NCI-H82 treated with DMSO at 0.1 percent for 48 hours (cell line): Measurements from ENCODE around the gene RIT2.

Experiments
- DNase-seq: peaks from one replicate; lab custom pipeline; 2025; ENCODE audit not compliant: unreplicated experiment; lab: John Stamatoyannopoulos, UW

Gene RIT2

GRCh38 chr18:43115076-43115921 is at the start of gene RIT2:
TSS of gene RIT2 (minus strand) at chr18:43115685.
- DNase-seq: no peak

GRCh38 chr18:43161528-43161927 is 46.0 kb upstream of the RIT2 start:
- DNase-seq: no peak

DNA sequence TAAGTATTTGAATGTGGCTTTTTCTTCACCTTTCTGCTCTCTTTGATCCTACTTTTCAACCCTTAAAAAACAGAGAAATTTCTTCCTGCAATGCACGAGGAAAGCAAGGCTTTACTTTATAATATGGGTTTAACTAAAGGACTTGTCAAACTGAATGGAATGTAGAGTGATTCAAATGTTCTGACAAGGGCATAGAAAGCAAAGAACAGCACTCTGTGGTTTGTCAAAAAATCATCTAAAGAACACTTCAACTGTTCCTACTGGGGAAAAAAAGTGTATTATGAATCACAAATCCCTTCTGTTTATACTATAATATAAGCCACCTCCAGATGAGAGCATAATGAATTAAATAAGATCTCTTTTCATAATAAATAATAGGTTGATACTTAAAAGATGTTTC is 45.0 kb upstream of the RIT2 start:
- no peak for DNase-seq

DNA sequence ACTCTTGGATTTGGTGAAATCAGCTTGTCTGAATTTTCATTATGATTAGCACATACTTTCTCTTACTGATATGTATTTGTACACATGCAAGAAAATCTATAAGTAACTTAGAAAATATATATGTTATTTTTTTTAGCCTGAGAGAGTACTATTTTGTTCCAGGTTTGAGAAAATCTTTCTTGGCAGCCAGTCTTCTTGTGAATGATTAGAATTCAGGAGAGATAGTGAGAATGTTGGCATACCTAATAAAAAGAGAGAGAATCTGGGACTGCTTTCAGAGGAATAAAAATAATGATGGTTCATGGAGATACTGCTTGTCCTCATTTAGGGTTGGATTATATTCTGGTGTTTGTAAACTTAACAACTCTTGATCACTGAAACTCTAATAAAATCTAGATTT is 44.4 kb upstream of the RIT2 start:
- DNase-seq: no peak

GRCh38 chr18:43159086-43159770 is 43.7 kb upstream of the RIT2 start:
- no peak for DNase-seq

DNA sequence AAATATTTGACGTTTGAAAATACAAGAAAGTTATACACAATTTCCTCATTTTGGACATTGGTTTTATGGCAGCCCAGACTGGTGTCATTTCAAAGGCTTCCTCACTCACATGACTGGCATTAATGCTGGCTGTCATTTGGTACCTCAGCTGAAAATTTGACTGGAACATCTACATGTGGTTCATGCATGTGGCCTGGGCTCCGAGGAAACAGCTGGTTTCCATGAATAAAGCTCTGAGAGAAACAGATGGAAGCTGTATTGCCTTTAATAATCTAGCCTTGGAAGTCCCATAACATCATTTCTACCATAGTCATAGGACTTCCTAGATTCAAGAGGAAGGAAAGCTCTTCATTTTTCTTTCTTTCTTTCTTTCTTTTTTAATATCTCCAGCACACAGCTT is 42.9 kb upstream of the RIT2 start:
- no peak for DNase-seq

DNA sequence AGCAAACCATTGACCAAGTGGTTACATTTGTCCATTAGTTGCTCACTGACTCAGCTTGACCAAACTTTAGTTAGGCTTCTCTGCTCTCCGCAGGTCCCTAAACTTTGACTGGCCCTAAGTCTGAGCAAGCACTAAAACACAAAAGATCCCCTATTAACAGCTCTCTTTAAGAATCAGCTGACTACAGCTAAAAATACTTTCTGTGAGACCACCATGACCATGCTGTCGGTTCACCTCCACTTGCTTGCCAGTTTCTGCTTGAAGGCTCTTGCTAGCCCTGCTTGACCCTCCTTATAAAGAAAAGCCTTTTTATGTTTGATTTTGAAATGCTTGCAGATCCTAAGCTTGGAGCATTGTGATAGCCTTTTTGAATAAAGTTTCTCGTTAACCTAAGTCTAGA is 40.4 kb upstream of the RIT2 start:
- DNase-seq: no peak

DNA sequence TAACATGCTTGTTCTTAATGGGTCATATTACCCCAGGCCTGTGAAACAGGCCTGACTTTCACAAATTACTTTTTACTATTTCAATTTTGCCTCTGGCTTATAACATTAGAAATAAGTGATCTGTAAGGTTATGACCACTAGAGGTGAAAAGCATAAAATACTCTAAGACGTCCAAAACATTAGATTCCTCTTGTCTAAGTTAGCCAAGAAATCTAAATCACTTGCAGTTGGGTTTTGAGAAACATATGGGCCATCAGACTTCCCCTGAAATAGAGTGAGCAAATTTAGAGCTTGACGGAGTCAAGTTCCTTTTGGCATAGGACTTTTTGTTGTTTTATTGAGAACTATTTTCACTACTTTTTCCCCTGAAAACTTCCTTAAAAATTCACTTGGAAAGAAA is 32.7 kb upstream of the RIT2 start:
- no peak for DNase-seq

GRCh38 chr18:43141208-43141607 is 25.7 kb upstream of the RIT2 start:
- DNase-seq: no peak

GRCh38 chr18:43139288-43139946 is 23.9 kb upstream of the RIT2 start:
- DNase-seq: no peak

- no peak for DNase-seq
These were observed 19.4 kb upstream of the RIT2 start for GRCh38 chr18:43134876-43135275.

DNA sequence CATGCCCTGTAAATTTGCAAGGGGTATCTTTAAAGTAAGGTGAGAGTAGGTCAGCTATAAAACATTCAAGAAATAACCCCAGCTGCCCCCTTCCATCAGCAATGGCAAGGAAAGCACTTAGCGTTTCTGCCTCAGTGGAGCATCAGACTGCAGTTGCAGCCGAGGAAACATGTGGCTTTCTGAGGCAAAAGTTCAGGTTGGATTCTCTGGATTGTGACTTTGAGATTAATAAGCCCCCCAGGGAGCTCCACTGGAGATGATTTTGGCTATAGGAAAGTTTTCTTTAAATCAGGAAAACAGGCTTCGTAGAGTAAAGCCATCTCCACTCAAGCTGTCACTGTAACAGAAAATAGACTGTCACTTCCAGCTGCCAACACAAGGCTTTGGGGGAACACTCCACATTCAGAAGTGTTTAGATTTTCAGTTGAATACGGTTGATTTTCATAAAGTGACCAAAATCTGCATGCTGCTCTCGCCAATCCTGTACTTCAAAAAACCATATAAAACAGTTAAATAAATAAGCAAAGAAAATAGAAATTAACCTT is 15.3 kb upstream of the RIT2 start:
- DNase-seq: no peak

- DNase-seq: no peak
These were observed 14.6 kb upstream of the RIT2 start for GRCh38 chr18:43129946-43130524.

GRCh38 chr18:43125471-43125870 is 10.0 kb upstream of the RIT2 start:
- no peak for DNase-seq

DNA sequence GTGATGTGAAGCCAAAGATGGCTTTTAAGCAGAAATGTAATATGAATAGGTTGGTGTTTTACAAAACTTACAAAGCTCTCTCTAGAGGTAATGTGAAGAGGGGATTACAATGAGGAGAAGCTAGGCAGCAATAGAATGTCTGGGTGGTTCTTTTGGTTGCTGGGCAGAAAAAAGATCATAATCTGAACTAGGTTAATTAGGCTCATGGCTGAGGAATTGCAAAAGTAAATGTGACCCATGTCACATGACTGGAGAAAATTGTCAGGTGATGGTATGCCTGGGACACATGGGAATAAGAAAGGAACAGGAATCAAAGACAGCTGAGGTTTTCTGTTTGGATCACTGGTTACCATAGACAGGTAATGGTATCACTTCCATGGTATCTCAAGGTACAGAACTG is 7.5 kb upstream of the RIT2 start:
- DNase-seq: no peak

DNA sequence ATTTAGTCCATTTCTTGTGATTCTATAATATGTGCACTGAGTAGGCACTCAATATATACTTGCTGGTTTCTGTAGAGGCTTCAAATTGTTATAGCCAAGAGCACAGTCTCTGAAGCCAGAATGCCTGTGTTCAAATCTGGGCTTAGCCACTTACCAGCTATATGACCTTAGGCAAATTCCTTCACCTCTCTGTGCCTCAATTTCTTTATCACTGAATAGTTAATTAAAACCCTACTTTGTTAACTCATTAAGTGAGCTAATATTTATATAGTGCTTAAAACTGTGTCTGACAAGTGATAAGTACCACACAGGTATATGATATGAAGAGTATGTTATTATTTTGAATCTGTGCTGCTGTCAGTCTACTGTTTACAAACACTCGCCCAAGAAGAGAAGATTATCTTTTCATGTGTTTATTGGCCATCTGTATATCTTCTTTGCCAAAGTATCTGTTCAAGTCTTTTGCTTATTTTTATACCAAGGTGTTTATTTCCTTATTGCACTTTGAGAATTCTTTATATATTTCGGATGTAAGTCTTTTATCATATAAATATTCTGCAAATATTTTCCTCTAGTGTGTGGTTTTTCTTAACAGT is 1.3 kb upstream of the RIT2 start:
- no peak for DNase-seq

DNA sequence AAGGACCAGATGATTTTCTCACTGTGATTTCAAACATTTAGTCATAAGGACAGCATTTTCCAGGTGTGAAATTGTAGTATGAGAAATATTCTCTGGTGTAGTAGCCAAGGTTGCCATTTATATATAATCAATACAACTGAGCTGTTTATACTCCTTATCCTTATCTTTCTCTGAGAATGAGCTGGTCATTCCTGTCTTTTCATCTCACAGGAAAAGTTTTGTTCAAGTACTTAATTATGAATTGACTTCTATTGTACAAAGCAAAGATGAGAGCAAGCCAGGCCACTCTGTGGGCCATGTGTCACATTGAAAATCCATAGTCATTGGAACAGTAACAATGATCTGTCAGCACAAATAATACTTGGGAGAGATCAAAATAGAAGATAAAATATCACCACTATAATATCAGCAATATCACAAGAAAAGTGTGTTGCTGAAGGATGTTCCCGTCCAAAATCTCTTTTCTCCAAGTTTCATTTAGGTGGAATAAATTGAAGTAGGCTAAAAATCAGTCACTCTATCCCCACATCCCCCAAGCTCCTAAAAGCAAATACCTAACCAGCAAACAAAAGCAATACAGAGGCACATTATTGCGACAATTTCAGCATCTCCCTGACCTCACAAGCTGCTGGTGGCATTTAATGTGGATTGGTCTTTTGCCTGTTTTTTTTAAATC is 2.1 kb downstream of the RIT2 start:
- DNase-seq: no peak

- no peak for DNase-seq
These were observed 6.6 kb downstream of the RIT2 start for GRCh38 chr18:43108882-43109281.

DNA sequence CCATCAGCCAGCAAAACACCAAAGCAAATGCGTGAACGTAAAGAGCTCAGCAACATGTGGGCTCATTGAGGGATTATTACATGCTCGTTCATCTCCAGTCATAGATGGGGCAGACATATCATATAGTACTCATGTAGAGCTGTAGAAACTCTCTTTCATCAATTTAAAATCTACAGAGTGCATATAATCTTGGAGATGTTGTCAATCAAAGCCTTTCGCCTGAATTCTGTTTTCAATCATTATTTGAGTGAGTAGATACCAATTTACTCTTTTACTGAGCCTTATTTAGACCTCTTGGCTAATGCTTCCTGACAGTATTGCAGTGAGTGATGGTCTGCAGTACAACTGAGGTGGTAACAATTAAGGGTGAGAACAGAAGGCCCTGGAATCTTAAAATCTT is 7.0 kb downstream of the RIT2 start:
- DNase-seq: no peak

- DNase-seq: no peak
These were observed 21.8 kb downstream of the RIT2 start for GRCh38 chr18:43093646-43094045.
